Peyer's patch (tissue), 4 donors: ENCODE data around the gene SPATA13.

Experiments
- POLR2A ChIP-seq, 2 donors: fragments of 450-650 bp; IDR thresholded peaks; one replicate each; pipeline ENCODE4 v1.5.1; 2017; ENCODE audit warnings: antibody characterized with exemption in 2 of 2, mild to moderate bottlenecking in 2 of 2, moderate library complexity in 2 of 2
- TF ChIP-seq, protein P1 (sequence below), 6 experiments: fragments of 450-650 bp in 4 of 6; fragments of 200-600 bp in 2 of 6; sonication (generic) in 1 of 6; IDR thresholded peaks; one replicate each; pipeline ENCODE4 v1.5.1; 2017 to 2019; ENCODE audit warnings: antibody characterized with exemption in 6 of 6, mild to moderate bottlenecking in 3 of 6, moderate library complexity in 1 of 6

GRCh38 chr13:24118576-24118975 lies 41.9 kb upstream of the SPATA13 start:
- TF ChIP-seq, protein P1, sequence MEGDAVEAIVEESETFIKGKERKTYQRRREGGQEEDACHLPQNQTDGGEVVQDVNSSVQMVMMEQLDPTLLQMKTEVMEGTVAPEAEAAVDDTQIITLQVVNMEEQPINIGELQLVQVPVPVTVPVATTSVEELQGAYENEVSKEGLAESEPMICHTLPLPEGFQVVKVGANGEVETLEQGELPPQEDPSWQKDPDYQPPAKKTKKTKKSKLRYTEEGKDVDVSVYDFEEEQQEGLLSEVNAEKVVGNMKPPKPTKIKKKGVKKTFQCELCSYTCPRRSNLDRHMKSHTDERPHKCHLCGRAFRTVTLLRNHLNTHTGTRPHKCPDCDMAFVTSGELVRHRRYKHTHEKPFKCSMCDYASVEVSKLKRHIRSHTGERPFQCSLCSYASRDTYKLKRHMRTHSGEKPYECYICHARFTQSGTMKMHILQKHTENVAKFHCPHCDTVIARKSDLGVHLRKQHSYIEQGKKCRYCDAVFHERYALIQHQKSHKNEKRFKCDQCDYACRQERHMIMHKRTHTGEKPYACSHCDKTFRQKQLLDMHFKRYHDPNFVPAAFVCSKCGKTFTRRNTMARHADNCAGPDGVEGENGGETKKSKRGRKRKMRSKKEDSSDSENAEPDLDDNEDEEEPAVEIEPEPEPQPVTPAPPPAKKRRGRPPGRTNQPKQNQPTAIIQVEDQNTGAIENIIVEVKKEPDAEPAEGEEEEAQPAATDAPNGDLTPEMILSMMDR (IDR thresholded peaks at IDR 0.05), result no peak
- no peak for TF ChIP-seq POLR2A (IDR thresholded peaks at IDR 0.05)
